SK-N-SH treated with all-trans-retinoic acid at 6 μM for 48 hours (cell line): ENCODE data around the gene SERTAD2.

Experiments
- ATAC-seq: fragments of 200-7000 bp; cut with Tn5 transposase; 3 replicates; pipeline ENCODE4 v1.9.1; 2020; ENCODE audit warnings: mild to moderate bottlenecking, moderate library complexity
- ARNTL ChIP-seq: fragments of 450-650 bp; formaldehyde crosslinking; IDR thresholded peaks from 2 replicates; pipeline ENCODE4 v1.5.0; 2020; ENCODE audit warnings: low read depth, mild to moderate bottlenecking, moderate library complexity, borderline replicate concordance
- BACH2 ChIP-seq: fragments of 250-450 bp; sonication (Bioruptor Pico); IDR thresholded peaks from 2 replicates; pipeline ENCODE4 v1.9.0; 2021; ENCODE audit warnings: mild to moderate bottlenecking, borderline replicate concordance
- CSDC2 ChIP-seq: fragments of 250-450 bp; sonication (Bioruptor Pico); IDR thresholded peaks from 2 replicates; pipeline ENCODE4 v1.5.0; 2020; ENCODE audit warnings: mild to moderate bottlenecking, moderate library complexity
- CSRNP3 ChIP-seq: fragments of 250-450 bp; sonication (Bioruptor Pico); IDR thresholded peaks from 2 replicates; pipeline ENCODE4 v1.5.1; 2021; ENCODE audit warnings: mild to moderate bottlenecking, moderate library complexity
- ESRRG ChIP-seq: fragments of 250-450 bp; sonication (Bioruptor Pico); IDR thresholded peaks from 2 replicates; pipeline ENCODE4 v1.6.1; 2021; ENCODE audit warnings: mild to moderate bottlenecking
- GLIS3 ChIP-seq: fragments of 250-450 bp; sonication (Bioruptor Pico); IDR thresholded peaks from 2 replicates; pipeline ENCODE4 v1.5.0; 2020; ENCODE audit warnings: mild to moderate bottlenecking, moderate library complexity
- ISL1 ChIP-seq: fragments of 250-450 bp; sonication (Bioruptor Pico); IDR thresholded peaks from 2 replicates; pipeline ENCODE4 v2.1.2; 2022; ENCODE audit warnings: mild to moderate bottlenecking, moderate library complexity
- OSR1 ChIP-seq: fragments of 250-450 bp; sonication (Bioruptor Pico); IDR thresholded peaks from 2 replicates; pipeline ENCODE4 v1.8.0; 2022; ENCODE audit warnings: moderate library complexity, mild to moderate bottlenecking, inconsistent platforms
- POU6F1 ChIP-seq: fragments of 250-450 bp; sonication (Bioruptor Pico); IDR thresholded peaks from 2 replicates; pipeline ENCODE4 v1.8.0; 2021; ENCODE audit warnings: low read depth, mild to moderate bottlenecking, moderate library complexity, borderline replicate concordance
- PPARA ChIP-seq: fragments of 250-450 bp; sonication (Bioruptor Pico); IDR thresholded peaks from 2 replicates; pipeline ENCODE4 v1.5.0; 2020; ENCODE audit warnings: mild to moderate bottlenecking, borderline replicate concordance
- RARB ChIP-seq: fragments of 250-450 bp; sonication (Bioruptor Pico); IDR thresholded peaks from 2 replicates; pipeline ENCODE4 v1.8.0; 2021; ENCODE audit warnings: mild to moderate bottlenecking, moderate library complexity
- SNAI2 ChIP-seq: fragments of 250-450 bp; sonication (Bioruptor Pico); IDR thresholded peaks from 2 replicates; pipeline ENCODE4 v1.5.0; 2020; ENCODE audit warnings: mild to moderate bottlenecking, moderate library complexity
- TOX ChIP-seq: fragments of 250-450 bp; sonication (Bioruptor Pico); IDR thresholded peaks from 2 replicates; pipeline ENCODE4 v1.8.0; 2021; ENCODE audit warnings: mild to moderate bottlenecking, moderate library complexity, borderline replicate concordance
- ZC3H10 ChIP-seq: fragments of 250-450 bp; sonication (Bioruptor Pico); IDR thresholded peaks from 2 replicates; pipeline ENCODE4 v1.5.1; 2021; ENCODE audit warnings: mild to moderate bottlenecking, moderate library complexity
- ZFP3 ChIP-seq: fragments of 250-450 bp; sonication (Bioruptor Pico); IDR thresholded peaks from 2 replicates; pipeline ENCODE4 v1.5.0; 2020; ENCODE audit warnings: mild to moderate bottlenecking, moderate library complexity
- ZFP30 ChIP-seq: fragments of 450-650 bp; formaldehyde crosslinking; IDR thresholded peaks from 2 replicates; pipeline ENCODE4 v1.5.0; 2022; ENCODE audit warnings: mild to moderate bottlenecking, moderate library complexity
- ZNF565 ChIP-seq: fragments of 450-650 bp; formaldehyde crosslinking; conservative IDR thresholded peaks from 2 replicates; pipeline ENCODE4 v1.5.0; 2020; ENCODE audit warnings: low read depth, mild to moderate bottlenecking, moderate library complexity
- ZNF70 ChIP-seq: fragments of 450-650 bp; formaldehyde crosslinking; IDR thresholded peaks from 2 replicates; pipeline ENCODE4 v1.5.0; 2020; ENCODE audit warnings: mild to moderate bottlenecking, moderate library complexity
- ZNF8 ChIP-seq: fragments of 450-650 bp; formaldehyde crosslinking; IDR thresholded peaks from 2 replicates; pipeline ENCODE4 v1.5.0; 2020; ENCODE audit warnings: mild to moderate bottlenecking, moderate library complexity
- TF ChIP-seq, protein P1 (sequence below): fragments of 250-450 bp; sonication (Bioruptor Pico); IDR thresholded peaks from 2 replicates; pipeline ENCODE4 v1.5.1; 2020; ENCODE audit warnings: low read depth, mild to moderate bottlenecking, moderate library complexity
- TF ChIP-seq, protein P2 (sequence below): fragments of 250-450 bp; sonication (Bioruptor Pico); IDR thresholded peaks from 2 replicates; pipeline ENCODE4 v1.5.0; 2020; ENCODE audit warnings: mild to moderate bottlenecking, moderate library complexity

SERTAD2 gene

DNA sequence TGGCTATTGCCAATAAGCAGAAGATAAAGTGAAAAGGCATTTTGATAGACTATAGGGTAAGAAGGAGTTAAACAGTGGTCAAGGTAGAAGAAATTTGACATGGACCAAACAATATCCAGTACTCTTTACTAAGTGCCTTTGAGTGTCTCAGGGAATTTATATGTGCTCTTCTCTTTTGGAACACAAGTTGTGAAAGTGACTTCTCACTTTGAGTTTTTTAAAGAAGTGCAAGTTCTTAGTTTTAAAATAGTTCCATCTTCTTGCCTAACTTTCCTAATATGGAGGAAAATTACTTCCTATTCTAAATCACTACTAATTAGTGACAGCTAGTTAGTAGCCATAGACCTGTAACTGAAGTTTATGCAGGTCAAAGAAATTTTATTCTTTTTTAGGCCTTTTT is 66.2 kb downstream of the SERTAD2 start:
- no peak for ATAC-seq
- TF ChIP-seq ESRRG (CRISPR knock-in tag) (no peak), TOX (CRISPR knock-in tag) (no peak), ARNTL (CRISPR knock-in tag) (no peak), ZFP30 (CRISPR knock-in tag) (no peak), PPARA (CRISPR knock-in tag) (no peak), ZC3H10 (CRISPR knock-in tag) (no peak), ISL1 (CRISPR knock-in tag) (no peak), CSRNP3 (no peak), OSR1 (no peak), SNAI2 (no peak), CSDC2 (CRISPR knock-in tag) (no peak), BACH2 (CRISPR knock-in tag) (no peak), GLIS3 (no peak), ZNF70 (CRISPR knock-in tag) (no peak), ZNF565 (no peak)
- TF ChIP-seq, protein P1, sequence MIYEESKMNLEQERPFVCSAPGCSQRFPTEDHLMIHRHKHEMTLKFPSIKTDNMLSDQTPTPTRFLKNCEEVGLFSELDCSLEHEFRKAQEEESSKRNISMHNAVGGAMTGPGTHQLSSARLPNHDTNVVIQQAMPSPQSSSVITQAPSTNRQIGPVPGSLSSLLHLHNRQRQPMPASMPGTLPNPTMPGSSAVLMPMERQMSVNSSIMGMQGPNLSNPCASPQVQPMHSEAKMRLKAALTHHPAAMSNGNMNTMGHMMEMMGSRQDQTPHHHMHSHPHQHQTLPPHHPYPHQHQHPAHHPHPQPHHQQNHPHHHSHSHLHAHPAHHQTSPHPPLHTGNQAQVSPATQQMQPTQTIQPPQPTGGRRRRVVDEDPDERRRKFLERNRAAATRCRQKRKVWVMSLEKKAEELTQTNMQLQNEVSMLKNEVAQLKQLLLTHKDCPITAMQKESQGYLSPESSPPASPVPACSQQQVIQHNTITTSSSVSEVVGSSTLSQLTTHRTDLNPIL (CRISPR knock-in tag) = no peak

DNA sequence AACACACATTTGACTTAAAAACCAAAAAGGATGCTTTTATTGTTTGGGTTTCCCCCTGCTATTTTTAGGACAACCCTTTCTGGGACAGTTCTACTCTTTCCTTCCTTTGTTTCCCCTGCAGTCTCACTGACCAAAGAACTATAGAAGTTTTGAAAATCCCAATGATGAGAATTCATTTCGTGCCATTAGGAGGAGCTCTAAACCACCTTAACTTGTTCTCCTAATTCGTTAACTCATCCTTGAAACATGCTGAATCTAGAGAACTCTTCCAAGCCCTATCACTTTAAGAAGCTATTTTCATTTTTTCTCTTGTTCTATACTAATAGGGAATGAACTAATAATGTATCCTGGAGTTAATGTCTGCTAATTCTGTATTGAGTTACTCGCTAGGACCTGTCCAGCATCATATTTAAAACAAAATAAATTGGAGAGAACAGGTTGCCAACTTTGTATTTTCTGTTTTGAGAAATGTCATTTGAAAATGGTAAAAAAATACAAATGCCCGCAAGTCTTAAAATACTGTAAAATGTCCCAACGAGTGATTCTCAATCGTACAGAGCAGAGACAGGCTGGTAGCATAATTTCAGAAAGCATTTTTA is 66.7 kb downstream of the SERTAD2 start:
- peak; percentile 87 for ATAC-seq

GRCh38 chr2:64586054-64586453 is 67.7 kb downstream of the SERTAD2 start:
- ATAC-seq = no peak
- TF ChIP-seq ISL1 (CRISPR knock-in tag) = no peak
- TF ChIP-seq, protein P1 (CRISPR knock-in tag) = no peak
- no peak for TF ChIP-seq TOX (CRISPR knock-in tag)
- TF ChIP-seq GLIS3 = no peak
- TF ChIP-seq CSRNP3 = no peak
- TF ChIP-seq, protein P2, sequence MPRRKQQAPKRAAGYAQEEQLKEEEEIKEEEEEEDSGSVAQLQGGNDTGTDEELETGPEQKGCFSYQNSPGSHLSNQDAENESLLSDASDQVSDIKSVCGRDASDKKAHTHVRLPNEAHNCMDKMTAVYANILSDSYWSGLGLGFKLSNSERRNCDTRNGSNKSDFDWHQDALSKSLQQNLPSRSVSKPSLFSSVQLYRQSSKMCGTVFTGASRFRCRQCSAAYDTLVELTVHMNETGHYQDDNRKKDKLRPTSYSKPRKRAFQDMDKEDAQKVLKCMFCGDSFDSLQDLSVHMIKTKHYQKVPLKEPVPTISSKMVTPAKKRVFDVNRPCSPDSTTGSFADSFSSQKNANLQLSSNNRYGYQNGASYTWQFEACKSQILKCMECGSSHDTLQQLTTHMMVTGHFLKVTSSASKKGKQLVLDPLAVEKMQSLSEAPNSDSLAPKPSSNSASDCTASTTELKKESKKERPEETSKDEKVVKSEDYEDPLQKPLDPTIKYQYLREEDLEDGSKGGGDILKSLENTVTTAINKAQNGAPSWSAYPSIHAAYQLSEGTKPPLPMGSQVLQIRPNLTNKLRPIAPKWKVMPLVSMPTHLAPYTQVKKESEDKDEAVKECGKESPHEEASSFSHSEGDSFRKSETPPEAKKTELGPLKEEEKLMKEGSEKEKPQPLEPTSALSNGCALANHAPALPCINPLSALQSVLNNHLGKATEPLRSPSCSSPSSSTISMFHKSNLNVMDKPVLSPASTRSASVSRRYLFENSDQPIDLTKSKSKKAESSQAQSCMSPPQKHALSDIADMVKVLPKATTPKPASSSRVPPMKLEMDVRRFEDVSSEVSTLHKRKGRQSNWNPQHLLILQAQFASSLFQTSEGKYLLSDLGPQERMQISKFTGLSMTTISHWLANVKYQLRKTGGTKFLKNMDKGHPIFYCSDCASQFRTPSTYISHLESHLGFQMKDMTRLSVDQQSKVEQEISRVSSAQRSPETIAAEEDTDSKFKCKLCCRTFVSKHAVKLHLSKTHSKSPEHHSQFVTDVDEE (CRISPR knock-in tag) = no peak

More for the DNA sequence above, 66.7 kb downstream of the SERTAD2 start:
- TF ChIP-seq ZFP30 (CRISPR knock-in tag) = no peak

- no peak for ATAC-seq
- TF ChIP-seq ZC3H10 (CRISPR knock-in tag) (no peak), BACH2 (CRISPR knock-in tag) (no peak), POU6F1 (CRISPR knock-in tag) (no peak), TOX (CRISPR knock-in tag) (no peak), PPARA (CRISPR knock-in tag) (no peak), ZNF8 (no peak), RARB (CRISPR knock-in tag) (no peak), ZFP3 (CRISPR knock-in tag) (no peak)
- TF ChIP-seq, protein P1 (CRISPR knock-in tag) = no peak
- TF ChIP-seq, protein P2 (CRISPR knock-in tag) = no peak
Observed at GRCh38 chr2:64582774-64583340, 70.9 kb downstream of the SERTAD2 start.
